Activated CD4-positive, alpha-beta T cell treated with anti-CD3 and anti-CD28 coated beads for 24 hours (primary cell): ENCODE results near the gene OR4A5.
"Not testable (repeated sequence)": the region's sequence is repeated elsewhere in the genome, so short reads cannot be mapped to it uniquely, and the experiment has no call there.

ENCODE experiments used
- DNase-seq, 2 donors: peaks; one replicate each; pipeline ENCODE4 v3.0.0-alpha.2; 2020; ENCODE audit warnings: low read depth in 2 of 2

The OR4A5 gene

DNA sequence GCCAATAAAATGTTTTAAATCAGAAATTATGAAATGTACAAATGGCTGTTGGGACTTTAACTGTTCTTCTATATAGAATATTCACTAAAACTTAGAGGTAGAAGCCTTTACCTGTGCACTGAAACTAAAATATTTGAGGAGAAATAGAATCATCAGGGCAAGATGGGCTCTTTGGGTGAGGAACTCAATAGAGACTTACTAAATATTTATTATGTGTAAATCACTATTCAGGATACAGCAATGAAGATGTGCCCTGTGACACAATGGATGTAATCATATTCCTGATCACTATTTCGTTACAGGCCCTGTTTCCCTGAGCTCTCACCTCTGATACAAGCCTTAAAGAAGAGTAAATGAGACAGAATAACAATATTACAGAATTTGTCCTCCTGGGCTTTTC, at the start of gene OR4A5:
Gene OR4A5 (plus strand): TSS at position 301 of the 400 bp plus-strand sequence. CDS start 53 bp downstream, at position 354.
- DNase-seq = not testable (repeated sequence)

GRCh38 chr11:54720094-54720493, 13.5 kb downstream of the OR4A5 start:
- DNase-seq = not testable (repeated sequence)
